SK-N-SH treated with all-trans-retinoic acid at 6 μM for 48 hours (cell line): ENCODE data around the gene TSEN2.

Source experiments
- ATAC-seq: fragments of 200-7000 bp; cut with Tn5 transposase; 3 replicates; pipeline ENCODE4 v1.9.1; 2020; ENCODE audit warnings: mild to moderate bottlenecking, moderate library complexity
- ARNTL ChIP-seq: fragments of 450-650 bp; formaldehyde crosslinking; IDR thresholded peaks from 2 replicates; pipeline ENCODE4 v1.5.0; 2020; ENCODE audit warnings: low read depth, mild to moderate bottlenecking, moderate library complexity, borderline replicate concordance
- BACH2 ChIP-seq: fragments of 250-450 bp; sonication (Bioruptor Pico); IDR thresholded peaks from 2 replicates; pipeline ENCODE4 v1.9.0; 2021; ENCODE audit warnings: mild to moderate bottlenecking, borderline replicate concordance
- CREB5 ChIP-seq: fragments of 250-450 bp; sonication (Bioruptor Pico); IDR thresholded peaks from 2 replicates; pipeline ENCODE4 v1.5.1; 2020; ENCODE audit warnings: low read depth, mild to moderate bottlenecking, moderate library complexity
- CSDC2 ChIP-seq: fragments of 250-450 bp; sonication (Bioruptor Pico); IDR thresholded peaks from 2 replicates; pipeline ENCODE4 v1.5.0; 2020; ENCODE audit warnings: mild to moderate bottlenecking, moderate library complexity
- ESRRG ChIP-seq: fragments of 250-450 bp; sonication (Bioruptor Pico); IDR thresholded peaks from 2 replicates; pipeline ENCODE4 v1.6.1; 2021; ENCODE audit warnings: mild to moderate bottlenecking
- GLIS3 ChIP-seq: fragments of 250-450 bp; sonication (Bioruptor Pico); IDR thresholded peaks from 2 replicates; pipeline ENCODE4 v1.5.0; 2020; ENCODE audit warnings: mild to moderate bottlenecking, moderate library complexity
- ISL1 ChIP-seq: fragments of 250-450 bp; sonication (Bioruptor Pico); IDR thresholded peaks from 2 replicates; pipeline ENCODE4 v2.1.2; 2022; ENCODE audit warnings: mild to moderate bottlenecking, moderate library complexity
- OSR1 ChIP-seq: fragments of 250-450 bp; sonication (Bioruptor Pico); IDR thresholded peaks from 2 replicates; pipeline ENCODE4 v1.8.0; 2022; ENCODE audit warnings: moderate library complexity, mild to moderate bottlenecking, inconsistent platforms
- PATZ1 ChIP-seq: fragments of 250-450 bp; sonication (Bioruptor Pico); IDR thresholded peaks from 2 replicates; pipeline ENCODE4 v1.8.0; 2020; ENCODE audit warnings: mild to moderate bottlenecking, moderate library complexity, borderline replicate concordance
- POU6F1 ChIP-seq: fragments of 250-450 bp; sonication (Bioruptor Pico); IDR thresholded peaks from 2 replicates; pipeline ENCODE4 v1.8.0; 2021; ENCODE audit warnings: low read depth, mild to moderate bottlenecking, moderate library complexity, borderline replicate concordance
- PPARA ChIP-seq: fragments of 250-450 bp; sonication (Bioruptor Pico); IDR thresholded peaks from 2 replicates; pipeline ENCODE4 v1.5.0; 2020; ENCODE audit warnings: mild to moderate bottlenecking, borderline replicate concordance
- RARB ChIP-seq: fragments of 250-450 bp; sonication (Bioruptor Pico); IDR thresholded peaks from 2 replicates; pipeline ENCODE4 v1.8.0; 2021; ENCODE audit warnings: mild to moderate bottlenecking, moderate library complexity
- SNAI2 ChIP-seq: fragments of 250-450 bp; sonication (Bioruptor Pico); IDR thresholded peaks from 2 replicates; pipeline ENCODE4 v1.5.0; 2020; ENCODE audit warnings: mild to moderate bottlenecking, moderate library complexity
- TCF4 ChIP-seq: fragments of 250-450 bp; sonication (Bioruptor Pico); IDR thresholded peaks from 2 replicates; pipeline ENCODE4 v1.8.0; 2021; ENCODE audit warnings: mild to moderate bottlenecking, moderate library complexity, borderline replicate concordance
- TOX ChIP-seq: fragments of 250-450 bp; sonication (Bioruptor Pico); IDR thresholded peaks from 2 replicates; pipeline ENCODE4 v1.8.0; 2021; ENCODE audit warnings: mild to moderate bottlenecking, moderate library complexity, borderline replicate concordance
- ZC3H10 ChIP-seq: fragments of 250-450 bp; sonication (Bioruptor Pico); IDR thresholded peaks from 2 replicates; pipeline ENCODE4 v1.5.1; 2021; ENCODE audit warnings: mild to moderate bottlenecking, moderate library complexity
- ZFP3 ChIP-seq: fragments of 250-450 bp; sonication (Bioruptor Pico); IDR thresholded peaks from 2 replicates; pipeline ENCODE4 v1.5.0; 2020; ENCODE audit warnings: mild to moderate bottlenecking, moderate library complexity
- ZFP30 ChIP-seq: fragments of 450-650 bp; formaldehyde crosslinking; IDR thresholded peaks from 2 replicates; pipeline ENCODE4 v1.5.0; 2022; ENCODE audit warnings: mild to moderate bottlenecking, moderate library complexity
- ZNF565 ChIP-seq: fragments of 450-650 bp; formaldehyde crosslinking; conservative IDR thresholded peaks from 2 replicates; pipeline ENCODE4 v1.5.0; 2020; ENCODE audit warnings: low read depth, mild to moderate bottlenecking, moderate library complexity
- ZNF70 ChIP-seq: fragments of 450-650 bp; formaldehyde crosslinking; IDR thresholded peaks from 2 replicates; pipeline ENCODE4 v1.5.0; 2020; ENCODE audit warnings: mild to moderate bottlenecking, moderate library complexity
- ZNF8 ChIP-seq: fragments of 450-650 bp; formaldehyde crosslinking; IDR thresholded peaks from 2 replicates; pipeline ENCODE4 v1.5.0; 2020; ENCODE audit warnings: mild to moderate bottlenecking, moderate library complexity
- TF ChIP-seq, protein P1 (sequence below): fragments of 250-450 bp; sonication (Bioruptor Pico); IDR thresholded peaks from 2 replicates; pipeline ENCODE4 v1.5.1; 2021; ENCODE audit warnings: mild to moderate bottlenecking, moderate library complexity

Gene TSEN2

DNA sequence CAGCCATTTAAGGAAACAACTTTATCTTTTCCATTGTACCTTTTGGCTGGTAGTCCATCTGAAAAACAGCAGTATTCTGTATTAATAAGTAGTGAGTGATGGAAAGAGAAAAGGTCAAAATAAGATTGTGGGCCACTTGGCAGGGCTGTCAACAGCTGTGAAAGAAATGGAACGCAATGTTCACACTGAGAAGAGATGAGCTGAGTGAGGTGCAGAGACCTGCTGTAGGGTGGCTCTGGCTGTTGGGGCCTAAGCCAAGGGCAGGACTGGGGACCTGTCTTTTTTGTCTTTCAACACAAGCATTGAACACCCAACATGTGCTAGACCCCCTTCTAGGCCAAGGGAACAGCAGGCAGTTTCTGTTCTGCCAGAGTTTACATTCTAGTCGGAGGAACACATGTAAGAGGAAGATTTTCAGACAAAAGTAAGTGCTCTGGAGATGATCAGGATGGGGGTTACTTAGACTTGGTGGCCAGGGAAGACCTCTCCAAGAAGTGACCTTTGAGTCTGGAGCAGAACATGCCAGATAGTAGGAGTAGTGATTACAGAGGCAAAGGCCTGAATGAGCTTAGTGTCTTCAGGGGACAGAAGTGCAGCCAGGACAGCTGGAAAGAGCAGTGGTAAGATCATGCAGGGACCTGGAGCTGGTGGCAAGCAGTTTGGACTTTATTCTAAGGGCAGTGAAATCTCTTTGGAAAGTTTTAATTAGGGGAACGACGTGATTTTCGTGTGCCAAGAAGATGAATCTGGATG lies 29.6 kb downstream of the TSEN2 start:
- no peak for TF ChIP-seq CREB5
- no peak for TF ChIP-seq ZFP30 (CRISPR knock-in tag)
- no peak for TF ChIP-seq ARNTL
- no peak for TF ChIP-seq TOX (CRISPR knock-in tag)
- no peak for TF ChIP-seq PATZ1 (CRISPR knock-in tag)
- TF ChIP-seq SNAI2 (CRISPR knock-in tag), result no peak
- no peak for TF ChIP-seq PPARA (CRISPR knock-in tag)
- TF ChIP-seq CSDC2 (CRISPR knock-in tag), result no peak
- no peak for TF ChIP-seq OSR1
- TF ChIP-seq BACH2 (CRISPR knock-in tag), result no peak
- TF ChIP-seq GLIS3 (CRISPR knock-in tag), result no peak
- TF ChIP-seq ZNF565 (CRISPR knock-in tag), result no peak
- no peak for TF ChIP-seq TCF4
- TF ChIP-seq, protein P1, sequence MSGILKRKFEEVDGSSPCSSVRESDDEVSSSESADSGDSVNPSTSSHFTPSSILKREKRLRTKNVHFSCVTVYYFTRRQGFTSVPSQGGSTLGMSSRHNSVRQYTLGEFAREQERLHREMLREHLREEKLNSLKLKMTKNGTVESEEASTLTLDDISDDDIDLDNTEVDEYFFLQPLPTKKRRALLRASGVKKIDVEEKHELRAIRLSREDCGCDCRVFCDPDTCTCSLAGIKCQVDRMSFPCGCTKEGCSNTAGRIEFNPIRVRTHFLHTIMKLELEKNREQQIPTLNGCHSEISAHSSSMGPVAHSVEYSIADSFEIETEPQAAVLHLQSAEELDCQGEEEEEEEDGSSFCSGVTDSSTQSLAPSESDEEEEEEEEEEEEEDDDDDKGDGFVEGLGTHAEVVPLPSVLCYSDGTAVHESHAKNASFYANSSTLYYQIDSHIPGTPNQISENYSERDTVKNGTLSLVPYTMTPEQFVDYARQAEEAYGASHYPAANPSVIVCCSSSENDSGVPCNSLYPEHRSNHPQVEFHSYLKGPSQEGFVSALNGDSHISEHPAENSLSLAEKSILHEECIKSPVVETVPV (CRISPR knock-in tag), result no peak
- no peak for TF ChIP-seq ZC3H10 (CRISPR knock-in tag)
- TF ChIP-seq ZNF8 (CRISPR knock-in tag), result no peak
- TF ChIP-seq RARB (CRISPR knock-in tag), result no peak
- TF ChIP-seq ZNF70 (CRISPR knock-in tag), result no peak
- no peak for TF ChIP-seq ESRRG (CRISPR knock-in tag)
- no peak for TF ChIP-seq POU6F1 (CRISPR knock-in tag)
- ATAC-seq, result no peak

- ATAC-seq, result no peak
- no peak for TF ChIP-seq OSR1
- no peak for TF ChIP-seq TCF4
- TF ChIP-seq ARNTL, result no peak
- no peak for TF ChIP-seq TOX (CRISPR knock-in tag)
- no peak for TF ChIP-seq CREB5
- TF ChIP-seq SNAI2 (CRISPR knock-in tag), result no peak
- TF ChIP-seq PATZ1 (CRISPR knock-in tag), result no peak
- no peak for TF ChIP-seq RARB (CRISPR knock-in tag)
- no peak for TF ChIP-seq CSDC2 (CRISPR knock-in tag)
- TF ChIP-seq ISL1 (CRISPR knock-in tag), result no peak
- TF ChIP-seq ZFP30 (CRISPR knock-in tag), result no peak
- no peak for TF ChIP-seq GLIS3 (CRISPR knock-in tag)
- TF ChIP-seq, protein P1 (CRISPR knock-in tag), result no peak
- TF ChIP-seq BACH2 (CRISPR knock-in tag), result no peak
- TF ChIP-seq ZFP3 (CRISPR knock-in tag), result no peak
Measured at GRCh38 chr3:12515631-12516030, 31.4 kb downstream of the TSEN2 start.
